Left kidney (tissue), 8 donors: Measurements from ENCODE around the gene GJE1. TPM values are rescaled to one million over a fixed set of nuclear protein-coding genes. Genes with fewer than 3 reads are reported as not detected.
A peak's percentile ranks its signal among the peaks of the same experiment; 100 is the strongest.
"Not testable (repeated sequence)": the region's sequence is repeated elsewhere in the genome, so short reads cannot be mapped to it uniquely, and the experiment has no call there.

Experiments
- DNase-seq: peaks from one replicate; pipeline ENCODE4 v3.0.0-alpha.2; 2013
- long read RNA-seq, 8 donors: transcript quantifications; one replicate each; lab custom pipeline, GENCODE V29; 2026
- polyA plus RNA-seq: library from polyadenylated mRNA; unstranded; fragments of 120-200 nt; gene quantifications from one replicate; pipeline ENCODE4 v1.2.1, GENCODE V29; 2013; ENCODE audit not compliant: insufficient read length

GJE1 gene
- not detected for polyA plus RNA-seq
- long read RNA-seq, donor 1 = 0 reads
- long read RNA-seq, donor 2 = 0 reads
- long read RNA-seq, donor 3 = 0 reads
- long read RNA-seq, donor 4 = 0 reads
- long read RNA-seq, donor 5 = 0 reads
- long read RNA-seq, donor 6 = 0 reads
- long read RNA-seq, donor 7 = 0 reads
- long read RNA-seq, donor 8 = 0 reads

- DNase-seq = no peak
Measured at GRCh38 chr6:142132625-142133024, at the start of gene GJE1. Gene GJE1 (plus strand): TSS chr6:142132925. CDS start chr6:142133159, 234 bp downstream.

GRCh38 chr6:142087950-142088857 lies 44.5 kb upstream of the GJE1 start:
- DNase-seq = no peak

- peak; percentile 49 for DNase-seq
Measured at GRCh38 chr6:142088858-142089216, 43.9 kb upstream of the GJE1 start.

GRCh38 chr6:142104820-142105219 lies 27.9 kb upstream of the GJE1 start:
- DNase-seq = not testable (repeated sequence)

GRCh38 chr6:142110820-142111219 lies 21.9 kb upstream of the GJE1 start:
- not testable (repeated sequence) for DNase-seq

DNA sequence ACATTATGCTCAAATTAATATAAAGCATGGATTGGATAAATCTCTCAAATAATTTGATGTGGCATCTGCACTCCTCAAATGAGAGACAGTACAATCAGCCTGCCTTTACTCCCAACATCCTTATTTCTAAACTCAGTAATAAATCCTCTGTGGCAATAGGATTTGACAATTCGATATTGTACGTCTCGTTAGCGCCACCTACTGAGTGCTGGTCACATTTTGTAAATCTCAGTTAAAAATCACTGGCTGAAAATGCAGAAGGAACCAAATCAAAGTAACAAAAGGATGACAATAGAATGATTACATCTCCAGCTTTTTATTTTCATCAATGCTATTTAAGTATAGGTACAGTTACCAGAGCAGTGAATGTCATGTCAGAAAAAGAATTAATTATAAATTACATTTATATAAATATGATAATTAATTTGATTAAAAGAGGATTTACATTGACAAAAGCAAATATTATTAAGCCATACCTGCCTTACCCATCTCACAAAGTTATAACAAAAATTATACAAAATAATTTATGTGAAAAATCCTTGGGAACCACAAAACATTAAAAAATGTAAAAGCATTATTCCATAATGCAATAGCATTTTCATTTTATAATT lies 20.2 kb upstream of the GJE1 start:
- DNase-seq = peak; percentile 68

DNA sequence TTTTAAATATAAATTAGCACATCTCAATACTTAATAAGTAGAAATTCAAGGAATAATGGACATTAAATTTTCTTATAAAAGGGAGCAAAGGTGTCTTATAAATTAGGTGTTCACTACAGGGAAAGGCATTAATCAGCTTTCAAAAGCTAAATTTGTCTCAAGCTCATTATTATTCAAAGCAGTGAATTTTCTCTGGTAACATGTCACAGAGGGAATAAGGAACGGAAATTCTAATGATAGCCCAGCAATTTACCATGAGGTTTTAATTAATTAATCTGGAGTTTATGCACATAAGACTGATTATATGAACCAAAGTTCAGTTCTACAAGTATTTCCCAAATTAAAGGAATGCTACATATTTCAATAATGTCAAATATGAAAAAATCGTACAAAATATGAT lies 15.4 kb upstream of the GJE1 start:
- DNase-seq = no peak

DNA sequence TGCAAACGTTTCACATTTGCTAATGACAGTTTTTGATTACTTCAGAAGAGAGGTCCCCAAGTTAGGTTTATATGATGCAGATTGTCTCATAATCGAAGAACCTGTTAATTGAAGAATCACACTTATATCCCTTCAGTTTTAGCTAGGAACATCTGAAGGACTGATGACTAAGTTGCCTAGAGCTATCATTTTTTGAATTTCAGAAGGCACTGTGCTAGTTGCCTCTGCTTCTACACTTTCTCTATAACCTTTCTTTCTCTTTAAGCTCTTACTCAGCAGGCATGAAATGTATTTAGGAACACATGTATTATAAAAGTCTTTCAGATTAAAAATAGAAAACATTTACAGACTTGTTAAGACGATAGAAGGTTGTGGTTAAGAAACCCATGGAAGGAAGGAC lies 14.4 kb upstream of the GJE1 start:
- DNase-seq = no peak

- no peak for DNase-seq
Measured at GRCh38 chr6:142118925-142119324, 13.8 kb upstream of the GJE1 start.

DNA sequence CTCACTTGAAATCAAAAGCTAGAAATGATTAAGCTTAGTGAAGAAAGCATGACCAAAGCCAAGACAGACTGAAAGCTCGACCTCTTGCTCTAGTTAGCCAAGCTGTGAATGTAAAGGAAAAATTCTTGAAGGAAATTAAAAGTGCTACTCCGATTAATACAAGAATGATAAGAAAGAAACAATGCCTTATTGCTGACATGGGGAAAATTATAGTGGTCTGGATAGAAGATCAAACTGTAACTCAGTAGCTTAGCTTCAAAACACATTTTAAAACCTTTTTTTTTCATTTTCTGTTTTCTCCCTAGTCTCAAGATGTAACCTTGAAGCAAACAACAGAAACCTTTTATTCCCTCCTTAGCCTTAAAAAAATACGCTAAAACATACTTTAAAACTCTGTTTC lies 11.4 kb upstream of the GJE1 start:
- no peak for DNase-seq

- DNase-seq = no peak
Measured at GRCh38 chr6:142130814-142131213, 1.9 kb upstream of the GJE1 start.

DNA sequence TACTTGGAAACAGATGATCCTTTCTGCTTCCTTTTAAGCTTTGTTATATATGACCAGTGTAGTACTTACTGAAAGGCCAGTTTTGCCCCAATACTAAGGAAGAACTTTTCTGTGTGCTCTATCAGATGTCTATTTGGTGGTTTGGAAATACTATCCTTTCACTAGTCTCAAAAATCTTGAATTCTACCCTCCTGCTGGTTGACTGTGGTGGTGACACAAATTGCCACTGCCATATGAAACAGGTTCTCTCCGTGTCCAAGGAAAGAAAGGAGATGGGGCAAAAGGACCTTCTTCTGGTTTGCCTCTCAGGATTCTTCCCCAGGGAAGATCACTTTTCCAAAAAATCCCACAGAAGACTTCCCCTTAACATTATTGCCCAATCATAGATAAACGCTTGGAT lies 6.2 kb downstream of the GJE1 start:
- DNase-seq = no peak

- not testable (repeated sequence) for DNase-seq
Measured at GRCh38 chr6:142141531-142141930, 8.8 kb downstream of the GJE1 start.

DNA sequence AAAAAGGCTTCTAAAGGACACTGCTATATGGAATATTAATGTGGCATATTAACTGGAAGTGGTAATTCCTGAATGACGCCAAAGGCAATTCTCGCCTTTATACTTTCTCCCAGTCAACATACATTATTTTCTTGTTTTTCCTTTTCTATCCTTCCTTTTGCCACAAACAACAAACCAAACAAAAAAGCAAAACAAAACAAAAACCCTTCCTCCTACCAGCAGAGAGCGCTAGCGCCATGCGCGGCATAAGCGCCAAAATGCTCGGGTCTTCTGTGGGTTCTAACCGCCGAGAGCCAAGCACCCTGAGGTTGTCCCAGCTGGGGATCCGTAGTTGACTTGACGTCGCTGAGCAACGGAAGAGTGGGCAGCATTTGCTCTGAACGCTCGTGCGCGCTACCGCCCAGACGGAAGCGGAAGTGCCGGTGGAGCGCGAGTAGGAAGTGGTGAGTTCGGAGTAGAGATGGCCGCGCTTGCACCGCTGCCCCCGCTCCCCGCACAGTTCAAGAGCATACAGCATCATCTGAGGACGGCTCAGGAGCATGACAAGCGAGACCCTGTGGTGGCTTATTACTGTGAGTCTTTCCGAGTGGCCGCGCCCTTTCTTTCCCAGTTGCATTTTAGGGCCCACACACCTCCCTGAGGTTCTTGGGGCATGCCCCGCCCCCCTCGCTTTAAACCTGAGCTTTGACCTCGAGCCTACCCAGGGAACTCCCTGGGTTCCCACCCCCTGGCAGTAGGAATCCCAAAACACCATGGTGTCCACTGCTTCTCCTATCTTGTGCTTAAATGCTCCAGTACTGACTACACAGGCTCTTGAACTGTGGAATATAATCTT lies 14.3 kb downstream of the GJE1 start, which contains the start of the genes NMBR and VTA1:
NMBR (minus strand) TSS at position 295 of the 835 bp plus-strand sequence. CDS start 58,464 bp downstream, outside the sequence.
VTA1 (plus strand) TSS at position 436 of the 835 bp plus-strand sequence; CDS start at position 461, 25 bp downstream.
- peak; percentile 99 for DNase-seq

DNA sequence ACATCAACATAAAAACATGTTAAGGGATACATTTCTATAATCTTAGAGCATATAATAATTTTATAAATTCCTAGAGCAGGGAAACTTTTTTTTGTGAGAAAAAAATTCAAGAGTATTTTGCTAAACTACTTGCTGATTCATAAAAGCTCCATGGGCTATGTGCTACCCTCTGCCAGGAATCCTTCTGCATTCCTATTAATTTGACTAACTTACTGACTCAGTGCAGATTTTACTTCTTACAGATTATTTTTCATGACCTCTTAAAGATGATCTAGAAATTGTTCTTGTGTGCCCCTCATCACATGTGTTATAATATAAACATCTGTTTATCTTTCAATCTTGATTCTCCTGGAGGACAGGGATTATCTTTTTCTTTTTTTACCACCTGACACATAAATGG lies 20.0 kb downstream of the GJE1 start:
- DNase-seq = no peak

DNA sequence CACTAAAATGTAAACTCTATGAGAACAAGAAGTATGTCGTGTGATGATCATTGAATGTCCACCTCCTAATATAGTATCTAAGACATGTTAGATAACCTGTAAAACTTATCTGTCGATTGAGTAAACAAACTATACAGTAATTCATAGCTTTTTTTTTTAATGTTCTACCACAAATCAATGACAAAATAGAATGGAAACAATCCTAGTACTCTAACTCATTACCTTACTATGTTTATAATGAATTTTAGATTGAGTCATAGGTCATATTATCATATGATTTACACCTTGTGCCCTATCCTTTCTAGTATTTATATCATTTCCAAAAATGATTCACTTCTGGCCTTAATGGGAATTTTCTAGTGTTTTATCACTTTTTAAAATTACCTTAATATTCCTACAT lies 20.5 kb downstream of the GJE1 start:
- DNase-seq = no peak

DNA sequence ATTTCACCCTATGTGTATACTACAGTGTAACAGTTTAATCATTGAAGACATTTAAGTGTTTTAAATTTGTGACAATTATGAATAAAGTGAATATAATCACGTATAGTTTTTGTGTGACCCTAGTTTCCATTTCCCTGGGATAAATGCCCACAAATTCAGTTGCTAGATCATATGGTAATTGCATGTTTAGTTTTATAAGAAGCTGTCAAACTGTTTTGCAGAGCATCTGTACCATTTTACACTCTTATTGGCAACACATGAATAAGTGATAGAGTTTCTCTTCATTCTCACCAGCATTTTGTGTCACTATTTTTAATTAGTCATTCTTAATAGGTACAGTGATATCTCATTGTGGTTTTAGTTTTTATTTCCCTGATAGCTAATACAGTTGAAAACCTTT lies 21.6 kb downstream of the GJE1 start:
- DNase-seq = no peak

DNA sequence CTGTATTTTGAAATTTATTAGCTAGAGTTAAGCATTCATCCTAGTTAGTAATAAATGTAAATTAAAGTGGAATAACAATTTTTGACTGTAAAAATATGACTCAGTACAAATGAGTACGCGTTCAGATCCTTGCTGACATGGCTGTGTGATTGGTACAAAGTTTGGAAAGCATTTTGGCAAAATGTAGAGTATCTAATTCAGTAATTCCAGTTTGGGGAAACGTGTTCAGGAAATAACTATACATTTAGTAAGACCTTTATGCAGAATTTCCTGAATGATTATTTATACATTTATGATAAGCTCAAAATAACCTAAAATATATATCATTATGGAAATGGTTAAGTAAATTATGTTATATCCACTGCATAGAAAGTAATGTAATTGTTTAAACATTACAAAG lies 22.4 kb downstream of the GJE1 start:
- DNase-seq = no peak

DNA sequence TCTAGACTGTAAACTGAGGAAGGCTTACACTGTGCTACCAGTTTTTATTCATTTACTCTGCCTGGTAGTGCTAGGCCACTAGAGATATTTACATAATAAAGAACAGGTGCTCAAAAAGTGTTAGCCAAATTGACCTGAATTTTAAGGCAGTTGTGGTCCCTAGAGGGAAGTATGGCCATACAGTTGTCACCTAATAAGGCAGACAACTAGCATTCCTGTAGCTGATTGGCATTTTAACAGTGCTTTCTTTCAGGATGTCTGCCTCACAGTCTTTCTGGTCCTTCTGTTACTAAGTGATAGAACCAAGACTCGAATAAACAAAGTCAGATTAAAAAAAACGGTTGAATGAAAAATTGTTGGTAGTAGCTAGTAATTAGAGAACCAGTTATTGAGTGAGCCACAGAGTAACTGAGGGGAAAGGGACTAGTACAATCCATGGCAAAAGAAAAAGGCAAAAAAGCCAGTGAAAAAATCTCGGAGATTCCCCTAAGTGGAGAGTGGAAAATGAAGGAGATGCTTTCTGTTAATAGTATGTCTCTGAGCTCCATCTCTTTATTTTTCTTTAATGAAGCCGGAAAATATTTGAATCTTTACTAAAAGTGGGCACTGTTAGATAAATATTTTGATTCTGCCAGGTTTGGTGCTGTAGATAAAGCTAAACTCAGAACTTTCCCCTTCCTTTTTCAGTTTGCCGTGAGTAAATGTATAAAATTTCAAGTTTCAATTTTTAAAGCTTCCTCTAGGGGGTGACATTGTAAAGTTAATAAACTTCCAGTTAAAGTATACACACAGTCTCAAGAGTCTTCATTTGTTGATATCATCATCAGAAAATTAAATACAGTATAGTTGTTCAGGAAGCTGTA lies 23.4 kb downstream of the GJE1 start:
- peak; percentile 24 for DNase-seq

DNA sequence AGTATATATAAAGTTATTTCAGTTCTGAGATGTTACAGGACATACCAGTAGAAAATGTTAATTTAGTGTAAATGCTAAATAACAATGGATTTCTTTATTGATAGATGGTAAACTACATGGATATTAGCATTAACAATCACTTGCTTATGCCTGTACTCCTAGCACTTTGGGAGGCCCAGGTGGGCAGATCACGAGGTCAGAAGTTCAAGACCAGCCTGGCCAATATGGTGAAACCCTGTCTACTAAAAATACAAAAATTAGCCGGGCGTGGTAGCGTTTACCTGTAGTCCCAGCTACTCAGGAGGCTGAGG lies 24.0 kb downstream of the GJE1 start:
- DNase-seq = not testable (repeated sequence)

GRCh38 chr6:142162780-142163179 lies 30.1 kb downstream of the GJE1 start:
- no peak for DNase-seq
